Measurements from ENCODE around the gene CDKN2AIPNL. TPM values are rescaled to one million over a fixed set of nuclear protein-coding genes. Genes with fewer than 3 reads are reported as not detected.

The CDKN2AIPNL gene
- total RNA-seq, 1 experiment from 2014 or later: 63.0 TPM

DNA sequence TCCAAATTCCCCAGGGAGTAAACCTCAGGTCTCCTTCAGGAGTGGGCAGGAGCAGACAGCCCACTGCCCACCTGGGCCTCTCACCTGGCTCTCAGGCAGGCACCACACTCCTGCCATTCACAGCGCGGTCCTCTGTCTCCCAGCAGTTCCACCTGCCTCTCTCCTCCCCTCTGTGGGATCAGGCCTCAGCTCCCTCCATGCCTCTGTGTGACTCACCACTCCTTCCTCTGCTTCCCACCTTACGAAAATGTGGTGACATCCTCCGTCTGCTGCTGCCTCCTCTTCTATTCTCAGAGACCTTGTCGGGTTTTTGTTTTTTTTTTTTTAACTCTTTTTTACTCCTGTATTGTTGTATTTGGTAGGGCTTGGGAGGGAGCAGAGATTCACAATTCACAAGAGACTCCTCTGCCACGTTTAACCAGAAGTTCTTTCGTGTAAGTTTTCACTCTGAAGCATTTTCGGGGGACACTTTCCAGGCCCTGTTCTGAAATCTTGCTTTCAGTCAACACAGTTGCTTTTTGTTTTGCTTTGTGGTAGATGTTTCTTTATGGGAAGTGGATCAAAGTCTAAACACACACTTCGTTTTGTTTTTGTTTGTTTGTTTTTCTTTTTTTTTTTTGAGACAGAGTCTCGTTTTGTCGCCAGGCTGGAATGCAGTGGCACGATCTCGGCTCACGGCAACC is 21.1 kb upstream of the CDKN2AIPNL start (continued):
- TF ChIP-seq, protein P1, sequence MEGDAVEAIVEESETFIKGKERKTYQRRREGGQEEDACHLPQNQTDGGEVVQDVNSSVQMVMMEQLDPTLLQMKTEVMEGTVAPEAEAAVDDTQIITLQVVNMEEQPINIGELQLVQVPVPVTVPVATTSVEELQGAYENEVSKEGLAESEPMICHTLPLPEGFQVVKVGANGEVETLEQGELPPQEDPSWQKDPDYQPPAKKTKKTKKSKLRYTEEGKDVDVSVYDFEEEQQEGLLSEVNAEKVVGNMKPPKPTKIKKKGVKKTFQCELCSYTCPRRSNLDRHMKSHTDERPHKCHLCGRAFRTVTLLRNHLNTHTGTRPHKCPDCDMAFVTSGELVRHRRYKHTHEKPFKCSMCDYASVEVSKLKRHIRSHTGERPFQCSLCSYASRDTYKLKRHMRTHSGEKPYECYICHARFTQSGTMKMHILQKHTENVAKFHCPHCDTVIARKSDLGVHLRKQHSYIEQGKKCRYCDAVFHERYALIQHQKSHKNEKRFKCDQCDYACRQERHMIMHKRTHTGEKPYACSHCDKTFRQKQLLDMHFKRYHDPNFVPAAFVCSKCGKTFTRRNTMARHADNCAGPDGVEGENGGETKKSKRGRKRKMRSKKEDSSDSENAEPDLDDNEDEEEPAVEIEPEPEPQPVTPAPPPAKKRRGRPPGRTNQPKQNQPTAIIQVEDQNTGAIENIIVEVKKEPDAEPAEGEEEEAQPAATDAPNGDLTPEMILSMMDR (IDR thresholded peaks at IDR 0.05 in 2 of 3, conservative IDR thresholded peaks at IDR 0.05 in 1 of 3; ENCODE audit: borderline replicate concordance in 1 of 3, insufficient read depth in 1 of 3, low read depth in 2 of 3, low read length in 2 of 3): no peak
- no peak for TF ChIP-seq EZH2phosphoT487 (IDR thresholded peaks at IDR 0.05; ENCODE audit: borderline replicate concordance)

DNA sequence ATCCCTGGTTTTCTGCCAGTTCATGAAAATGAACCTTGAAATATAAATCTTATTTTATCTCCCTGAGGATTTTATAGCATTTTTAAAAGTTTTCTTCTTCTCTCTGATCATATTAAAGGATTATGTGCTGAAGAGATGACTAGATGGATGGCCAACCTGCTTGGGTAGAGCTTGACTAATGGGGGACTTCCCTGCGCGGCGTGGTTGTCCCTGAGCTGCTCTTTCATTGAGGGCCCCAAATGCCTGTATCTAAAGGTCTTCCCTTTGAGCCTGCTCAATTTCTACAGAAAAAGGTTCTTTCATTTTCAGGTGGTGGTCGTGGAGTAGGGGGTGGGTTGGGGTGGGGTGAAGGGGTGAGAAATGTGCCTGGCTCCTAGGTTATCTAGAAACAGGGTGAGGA is 20.5 kb upstream of the CDKN2AIPNL start:
- no TSS peak for BruUV-seq (replicated peaks)
- H4K20me1 ChIP-seq (ENCODE audit: insufficient read depth): no peaks in the 10 kb centered on the region
- H3K36me3 ChIP-seq (ENCODE audit: control insufficient read depth in 1 of 2, insufficient read depth in 2 of 2, low read length in 2 of 2): no peaks in the 10 kb centered on the region
- H3K4me2 ChIP-seq (ENCODE audit: low read length): no peak overlapping the region
- DNase-seq (ENCODE audit: low read depth, low spot score) (no peak), ATAC-seq (no peak)
- no peak overlapping the region for H3K9ac ChIP-seq (ENCODE audit: low read length)
- H3K9me3 ChIP-seq (ENCODE audit: control insufficient read depth in 1 of 2, insufficient read depth in 1 of 2, low read depth in 1 of 2, low read length in 2 of 2): no peaks in the 10 kb centered on the region
- ChIA-PET RAD21 (ENCODE audit: low non-redundant PET in 1 of 2, low total read pairs in 2 of 2, uncharacterized antibody in 2 of 2, unreplicated experiment in 2 of 2) (no interaction called here), CTCF (no interaction called here), POLR2A (no interaction called here)
- no peak overlapping the region for H3K27ac ChIP-seq (ENCODE audit: low read depth, low read length)
- no peaks in the 10 kb centered on the region for H3K27me3 ChIP-seq (ENCODE audit: insufficient read depth, low read length)
- H3K4me1 ChIP-seq (ENCODE audit: control insufficient read depth in 1 of 2, insufficient read depth in 2 of 2, low read length in 2 of 2): peaks cover 0 to 25% of the 10 kb centered on the region in 2 experiments; a peak in 2 of 4 replicates
- H2AFZ ChIP-seq (ENCODE audit: low read depth, low read length, poor library complexity, severe bottlenecking): no peak overlapping the region
- H3K79me2 ChIP-seq (ENCODE audit: insufficient read depth, low read length): no peaks in the 10 kb centered on the region
- TF ChIP-seq, protein P1 (IDR thresholded peaks at IDR 0.05 in 2 of 3, conservative IDR thresholded peaks at IDR 0.05 in 1 of 3; ENCODE audit: borderline replicate concordance in 1 of 3, insufficient read depth in 1 of 3, low read depth in 2 of 3, low read length in 2 of 3): no peak
- TF ChIP-seq EZH2phosphoT487 (IDR thresholded peaks at IDR 0.05; ENCODE audit: borderline replicate concordance) (no peak), POLR2A (IDR thresholded peaks at IDR 0.05; ENCODE audit: borderline replicate concordance, extremely low read depth, insufficient read depth, insufficient read length) (no peak), CBX3 (IDR thresholded peaks at IDR 0.05; ENCODE audit: low read depth) (no peak), YY1 (IDR thresholded peaks at IDR 0.05; ENCODE audit: extremely low read depth, insufficient replicate concordance, low read depth, low read length) (no peak), FOSL1 (IDR thresholded peaks at IDR 0.05; ENCODE audit: low read depth) (no peak), EGR1 (IDR thresholded peaks at IDR 0.05; ENCODE audit: low read depth) (no peak), JUND (IDR thresholded peaks at IDR 0.05) (no peak), ELF1 (IDR thresholded peaks at IDR 0.05; ENCODE audit: borderline replicate concordance, low read depth) (no peak), CEBPB (IDR thresholded peaks at IDR 0.05; ENCODE audit: low read depth) (no peak), SRF (IDR thresholded peaks at IDR 0.05; ENCODE audit: low read depth) (no peak), RAD21 (IDR thresholded peaks at IDR 0.05; ENCODE audit: low read depth) (no peak), POLR2AphosphoS5 (IDR thresholded peaks at IDR 0.05; ENCODE audit: low read depth, low read length) (no peak), SIN3A (IDR thresholded peaks at IDR 0.05; ENCODE audit: low read depth) (no peak), TCF7L2 (IDR thresholded peaks at IDR 0.05; ENCODE audit: borderline replicate concordance, extremely low read depth, insufficient read depth, insufficient read length) (no peak)
- TF ChIP-seq, protein P2, sequence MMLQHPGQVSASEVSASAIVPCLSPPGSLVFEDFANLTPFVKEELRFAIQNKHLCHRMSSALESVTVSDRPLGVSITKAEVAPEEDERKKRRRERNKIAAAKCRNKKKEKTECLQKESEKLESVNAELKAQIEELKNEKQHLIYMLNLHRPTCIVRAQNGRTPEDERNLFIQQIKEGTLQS (IDR thresholded peaks at IDR 0.05): no peak
- TF ChIP-seq, protein P3, sequence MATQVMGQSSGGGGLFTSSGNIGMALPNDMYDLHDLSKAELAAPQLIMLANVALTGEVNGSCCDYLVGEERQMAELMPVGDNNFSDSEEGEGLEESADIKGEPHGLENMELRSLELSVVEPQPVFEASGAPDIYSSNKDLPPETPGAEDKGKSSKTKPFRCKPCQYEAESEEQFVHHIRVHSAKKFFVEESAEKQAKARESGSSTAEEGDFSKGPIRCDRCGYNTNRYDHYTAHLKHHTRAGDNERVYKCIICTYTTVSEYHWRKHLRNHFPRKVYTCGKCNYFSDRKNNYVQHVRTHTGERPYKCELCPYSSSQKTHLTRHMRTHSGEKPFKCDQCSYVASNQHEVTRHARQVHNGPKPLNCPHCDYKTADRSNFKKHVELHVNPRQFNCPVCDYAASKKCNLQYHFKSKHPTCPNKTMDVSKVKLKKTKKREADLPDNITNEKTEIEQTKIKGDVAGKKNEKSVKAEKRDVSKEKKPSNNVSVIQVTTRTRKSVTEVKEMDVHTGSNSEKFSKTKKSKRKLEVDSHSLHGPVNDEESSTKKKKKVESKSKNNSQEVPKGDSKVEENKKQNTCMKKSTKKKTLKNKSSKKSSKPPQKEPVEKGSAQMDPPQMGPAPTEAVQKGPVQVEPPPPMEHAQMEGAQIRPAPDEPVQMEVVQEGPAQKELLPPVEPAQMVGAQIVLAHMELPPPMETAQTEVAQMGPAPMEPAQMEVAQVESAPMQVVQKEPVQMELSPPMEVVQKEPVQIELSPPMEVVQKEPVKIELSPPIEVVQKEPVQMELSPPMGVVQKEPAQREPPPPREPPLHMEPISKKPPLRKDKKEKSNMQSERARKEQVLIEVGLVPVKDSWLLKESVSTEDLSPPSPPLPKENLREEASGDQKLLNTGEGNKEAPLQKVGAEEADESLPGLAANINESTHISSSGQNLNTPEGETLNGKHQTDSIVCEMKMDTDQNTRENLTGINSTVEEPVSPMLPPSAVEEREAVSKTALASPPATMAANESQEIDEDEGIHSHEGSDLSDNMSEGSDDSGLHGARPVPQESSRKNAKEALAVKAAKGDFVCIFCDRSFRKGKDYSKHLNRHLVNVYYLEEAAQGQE (IDR thresholded peaks at IDR 0.05; ENCODE audit: low read depth): no peak
- H3K9me2 ChIP-seq (ENCODE audit: insufficient read depth): no peaks in the 10 kb centered on the region
- intact Hi-C loops (cut with micrococcal nuclease): no loop called here
- H3K4me3 ChIP-seq (replicated peaks in 1 of 2; ENCODE audit: low read depth in 1 of 2, low read length in 2 of 2): no peak overlapping the region
